Astrocyte of the cerebellum (primary cell): Measurements from ENCODE around the gene MED29.

Source experiments
- DNase-seq: peaks from one replicate; pipeline ENCODE4 v3.0.0-alpha.2; 2011; ENCODE audit warnings: low read depth
- H3K4me3 ChIP-seq: 2 replicates; pipeline ENCODE4 v1.5.1; 2011; ENCODE audit warnings: mild to moderate bottlenecking, low read depth, low read length, moderate library complexity
- CTCF ChIP-seq: IDR thresholded peaks from 2 replicates; pipeline ENCODE4 v1.5.1; 2012; ENCODE audit warnings: low read length, low read depth, moderate library complexity, mild to moderate bottlenecking; ENCODE audit errors: missing control alignments
- in situ Hi-C: cut with HindIII; loops from 2 replicates; pipeline ENCODE4 v1.10.0; 2017; ENCODE audit warnings: low sequenced_read_pairs

Gene MED29

DNA sequence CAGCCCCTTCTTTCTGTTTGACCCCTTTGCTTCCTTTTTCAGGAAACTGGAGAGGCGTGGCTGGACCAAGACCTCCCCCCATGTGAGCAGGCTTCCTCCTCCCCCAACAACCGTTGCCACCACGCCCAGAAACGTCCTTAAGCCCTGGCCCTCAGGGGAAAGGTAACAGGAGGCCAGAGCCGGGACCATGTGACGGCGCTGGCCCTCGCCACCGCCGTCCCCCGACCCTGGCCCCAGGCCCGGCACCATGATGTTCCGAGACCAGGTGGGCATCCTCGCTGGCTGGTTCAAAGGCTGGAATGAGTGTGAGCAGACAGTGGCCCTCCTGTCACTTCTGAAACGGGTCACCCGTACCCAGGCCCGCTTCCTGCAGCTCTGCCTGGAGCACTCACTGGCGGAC is 34.5 kb upstream of the MED29 start:
- DNase-seq: no peak
- TF ChIP-seq CTCF: no peak
- in situ Hi-C loops: no loop called here
- H3K4me3 ChIP-seq: no peak overlapping the region

DNA sequence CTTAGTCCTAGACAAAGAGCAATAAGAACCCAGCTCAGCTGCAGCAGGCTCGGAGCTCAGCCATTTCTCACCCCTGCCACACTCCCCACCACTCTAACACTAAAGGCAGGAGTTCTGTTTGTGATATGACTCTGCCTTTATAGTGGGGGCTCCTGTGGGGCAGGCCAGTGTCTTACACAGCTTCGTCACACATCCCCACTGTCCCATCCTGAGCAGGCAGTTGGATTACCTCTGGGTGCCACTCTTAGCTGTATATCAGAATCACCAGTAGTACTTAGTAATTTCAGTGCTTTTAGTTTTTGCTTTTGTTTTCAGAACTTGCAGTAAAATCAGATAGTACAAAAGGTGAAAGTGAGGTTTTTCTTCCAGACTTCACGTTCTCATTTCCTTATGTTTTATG is 32.2 kb upstream of the MED29 start:
- no peak for TF ChIP-seq CTCF
- no peak overlapping the region for H3K4me3 ChIP-seq
- DNase-seq: no peak
- in situ Hi-C loops: no loop called here

- DNase-seq: no peak
- TF ChIP-seq CTCF: no peak
- no peak overlapping the region for H3K4me3 ChIP-seq
- in situ Hi-C loops: no loop called here
Observed at GRCh38 chr19:39360599-39360998, 30.6 kb upstream of the MED29 start.

GRCh38 chr19:39362682-39363657 is 28.2 kb upstream of the MED29 start:
- H3K4me3 ChIP-seq: no peak overlapping the region
- no peak for TF ChIP-seq CTCF
- no peak for DNase-seq
- in situ Hi-C loops: no loop called here

DNA sequence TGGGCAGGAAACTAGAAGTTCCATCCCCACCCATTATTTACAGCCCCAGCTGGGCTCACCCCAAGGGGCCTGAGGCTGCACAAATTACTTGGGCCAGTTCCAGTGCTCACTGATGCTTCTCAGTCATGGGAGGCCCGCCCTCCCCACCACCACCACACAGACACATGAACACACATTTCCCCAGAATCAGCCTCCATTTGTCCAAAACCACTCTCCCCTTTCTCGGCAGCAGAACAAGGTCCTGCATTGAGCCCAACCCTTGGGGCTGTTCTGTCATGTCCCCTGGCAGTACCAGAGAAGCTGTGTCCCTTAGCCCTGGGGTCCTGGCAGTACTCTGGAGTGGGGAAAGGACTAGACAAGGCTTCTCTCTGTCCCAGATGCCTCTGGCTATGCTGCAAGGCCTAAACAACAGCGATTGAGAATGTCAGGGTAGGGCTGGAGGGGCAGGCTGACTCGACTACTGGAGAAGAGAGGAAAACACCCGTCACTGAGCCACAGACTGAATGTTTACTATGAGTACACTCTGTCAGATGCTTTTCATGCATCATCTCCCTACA is 27.2 kb upstream of the MED29 start:
- in situ Hi-C loops: no loop called here
- TF ChIP-seq CTCF: no peak
- no peak for DNase-seq
- H3K4me3 ChIP-seq: no peak overlapping the region

- no peak for DNase-seq
- in situ Hi-C loops: no loop called here
- H3K4me3 ChIP-seq: no peak overlapping the region
- no peak for TF ChIP-seq CTCF
Observed at GRCh38 chr19:39365531-39365930, 25.6 kb upstream of the MED29 start.
